GM12878 (cell line): ENCODE results near the gene PPP1R15A. TPM values are rescaled to one million over a fixed set of nuclear protein-coding genes. Genes with fewer than 3 reads are reported as not detected.

Experiments
- ATAC-seq: fragments of 200-7000 bp; cut with Tn5 transposase; 3 replicates; pipeline ENCODE4 v1.9.1; 2020; ENCODE audit warnings: mild to moderate bottlenecking, moderate library complexity
- BruUV-seq: library from RNA; stranded (reverse); fragments of 400-500 nt; replicated peaks from 2 replicates; lab custom pipeline; 2021; lab: Mats Ljungman, UMichigan
- CTCF ChIA-PET: fragments of 300-600 bp; sonication (Branson Sonifier 250); formaldehyde crosslinking; extraction: SDS; loops from one replicate; lab custom pipeline; 2021; ENCODE audit warnings: inconsistent platforms; lab: Yijun Ruan, JAX
- POLR2A ChIA-PET: fragments of 350-600 bp; formaldehyde crosslinking; extraction: SDS; loops from one replicate; lab custom pipeline; 2021; ENCODE audit warnings: inconsistent platforms; lab: Charles Lee
- RAD21 ChIA-PET: fragments of 300-600 bp; sonication (Branson Sonifier 250); formaldehyde crosslinking; loops from one replicate; lab custom pipeline; 2023; ENCODE audit warnings: antibody characterized with exemption; ENCODE audit not compliant: unreplicated experiment; lab: Charles Lee
- SMC1A ChIA-PET: fragments of 300-600 bp; sonication (Branson Sonifier 250); formaldehyde crosslinking; loops from one replicate; lab custom pipeline; 2023; ENCODE audit not compliant: unreplicated experiment, uncharacterized antibody; lab: Charles Lee
- DNase-seq: peaks from one replicate; pipeline ENCODE4 v3.0.0-alpha.2; 2011; ENCODE audit warnings: low read depth, low spot score
- FAIRE-seq: peaks from 3 replicates; lab custom pipeline; 2011; peaks lifted over from hg19 to GRCh38; lab: Jason Lieb, UNC
- H2AFZ ChIP-seq: 2 replicates; pipeline ENCODE4 v1.6.0; 2011; ENCODE audit warnings: low read depth, low read length, control low read depth; ENCODE audit not compliant: control insufficient read depth
- H3K27ac ChIP-seq: 2 replicates; pipeline ENCODE4 v1.5.1; 2011; ENCODE audit warnings: control low read depth; ENCODE audit not compliant: control insufficient read depth, insufficient read depth
- H3K27me3 ChIP-seq, 2 experiments: replicated peaks in 1 of 2; 2 replicates each; pipeline versions ENCODE4 v1.6.0 to v1.6.1; 2011; ENCODE audit warnings: low read length in 1 of 2; ENCODE audit not compliant: control insufficient read depth in 2 of 2, insufficient read depth in 2 of 2
- H3K36me3 ChIP-seq, 2 experiments: 2 replicates each; pipeline ENCODE4 v1.5.1; 2011; ENCODE audit warnings: low read length in 1 of 2; ENCODE audit not compliant: control insufficient read depth in 2 of 2, insufficient read depth in 2 of 2
- H3K4me1 ChIP-seq: 2 replicates; pipeline ENCODE4 v1.6.1; 2011; ENCODE audit warnings: mild to moderate bottlenecking, low read length, moderate library complexity, mixed read lengths; ENCODE audit not compliant: control insufficient read depth, insufficient read depth
- H3K4me2 ChIP-seq: 2 replicates; pipeline ENCODE4 v1.6.0; 2011; ENCODE audit warnings: control low read depth; ENCODE audit not compliant: control insufficient read depth, insufficient read depth
- H3K4me3 ChIP-seq: fragments of 200-600 bp; sonication (generic); 2 replicates; pipeline ENCODE4 v1.5.1; 2016
- H3K79me2 ChIP-seq: 2 replicates; pipeline ENCODE4 v1.6.0; 2011; ENCODE audit warnings: low read length; ENCODE audit not compliant: control insufficient read depth, insufficient read depth
- H3K9ac ChIP-seq: 2 replicates; pipeline ENCODE4 v1.8.0; 2011; ENCODE audit warnings: low read length, control low read depth, mixed read lengths; ENCODE audit not compliant: control insufficient read depth, insufficient read depth
- H3K9me3 ChIP-seq: replicated peaks from 3 replicates; pipeline ENCODE4 v1.5.1; 2011; ENCODE audit warnings: mild to moderate bottlenecking, low read length; ENCODE audit not compliant: control insufficient read depth, insufficient read depth
- H4K20me1 ChIP-seq: 2 replicates; pipeline ENCODE4 v1.6.0; 2011; ENCODE audit not compliant: control insufficient read depth, insufficient read depth
- ASH2L ChIP-seq: fragments of 300-600, 200-600 bp; sonication (generic); IDR thresholded peaks from 2 replicates; pipeline ENCODE4 v1.6.1; 2017; ENCODE audit warnings: low read depth, mild to moderate bottlenecking, borderline replicate concordance
- HCFC1 ChIP-seq: fragments of 150-350 bp; IDR thresholded peaks from 2 replicates; pipeline ENCODE4 v1.6.1; 2014; ENCODE audit warnings: low read length
- MXI1 ChIP-seq: fragments of 150-350 bp; IDR thresholded peaks from 2 replicates; pipeline ENCODE4 v1.6.1; 2011; ENCODE audit warnings: low read depth, mild to moderate bottlenecking, inconsistent platforms, low read length, improper control_type of control experiment
- POLR2AphosphoS2 ChIP-seq: IDR thresholded peaks from 2 replicates; pipeline ENCODE4 v1.6.1; 2011; ENCODE audit warnings: low read depth, mild to moderate bottlenecking, low read length, improper control_type of control experiment, moderate library complexity
- RAD21 ChIP-seq: IDR thresholded peaks from 2 replicates; pipeline ENCODE4 v1.6.1; 2011; ENCODE audit warnings: mild to moderate bottlenecking, low read depth, low read length, moderate library complexity; ENCODE audit not compliant: insufficient read depth
- RB1 ChIP-seq: fragments of 450-650 bp; formaldehyde crosslinking; IDR thresholded peaks from 2 replicates; pipeline ENCODE4 v1.6.1; 2017; ENCODE audit warnings: mild to moderate bottlenecking, borderline replicate concordance
- WGBS: methylation state at CpG from one replicate; pipeline ENCODE4 v1.1.6; 2016; ENCODE audit warnings: low lambda C conversion rate; ENCODE audit not compliant: insufficient replicate concordance, insufficient coverage; ENCODE audit errors: missing lambda C conversion rate; 5-methylcytosine and 5-hydroxymethylcytosine counted together
- in situ Hi-C: fragments of 300-500 bp; cut with MboI; formaldehyde crosslinking; loops from 9 replicates; pipeline ENCODE4 v1.14.3; 2018; ENCODE audit warnings: mixed read lengths
- intact Hi-C: fragments of 100-400 bp; cut with micrococcal nuclease; formaldehyde crosslinking; loops from one replicate; pipeline ENCODE4 v1.14.2; 2022; ENCODE audit not compliant: unreplicated experiment
- polyA plus RNA-seq, 11 experiments: library from polyadenylated mRNA; depleted of rRNA in 4 of 11; unstranded in 6 of 11; stranded (reverse) in 5 of 11; fragments of >200 nt; fragmentation: Nextera tagmentation in 4 of 11; fragmentation: Illumina TruSeq in 1 of 11; extraction: Ambion mirVana in 4 of 11; extraction: Trizol in 1 of 11; gene quantifications; 1 replicate in 1 of 11; 2 replicates in 10 of 11; pipeline versions ENCODE4 v1.2.1 to v1.2.3, GENCODE V29; 2011 to 2016; ENCODE audit warnings: inconsistent platforms in 2 of 11, missing spikeins in 2 of 11, low read depth in 1 of 11
- total RNA-seq, 4 experiments: library from RNA; depleted of rRNA in 3 of 4; stranded (reverse); fragments of >200 nt in 3 of 4; fragmentation: Illumina TruSeq in 1 of 4; extraction: Trizol in 1 of 4; gene quantifications; 2 replicates each; pipeline versions ENCODE4 v1.2.1 to v1.2.3, GENCODE V29; 2013 to 2021
- TF ChIP-seq, protein P1 (sequence below): IDR thresholded peaks from 2 replicates; pipeline ENCODE4 v1.6.1; 2012; ENCODE audit warnings: low read depth, low read length, improper control_type of control experiment

Gene PPP1R15A
- total and polyA plus RNA-seq, 10 of the 15 experiments (the other 5 are each of a cell fraction or from before 2014, with no cell fraction given), result 0.68 to 50.8 (median 27.7) TPM

- Histone ChIP-seq H3K4me3 (no peak overlapping the region), H3K4me1 (peaks cover 15% of the 10 kb centered on the region), H3K27me3 (no peaks in the 10 kb centered on the region), H4K20me1 (no peaks in the 10 kb centered on the region), H3K9ac (no peak overlapping the region), H2AFZ (no peak overlapping the region), H3K36me3 (no peaks in the 10 kb centered on the region), H3K27ac (no peak overlapping the region), H3K9me3 (no peaks in the 10 kb centered on the region), H3K79me2 (no peaks in the 10 kb centered on the region), H3K4me2 (no peak overlapping the region)
- ChIA-PET POLR2A (no interaction called here), SMC1A (interaction anchor here (1.9 kb wide), 1 partner anchor 37 kb away, joined by 8 read pairs; no protein-coding TSS in a partner anchor), RAD21 (interaction anchor here (0.9 to 2.1 kb wide), 2 partner anchors 37 to 67 kb away, joined by 4 to 6 read pairs; partner anchors contain the start of gene NUCB1), CTCF (interaction anchor here (1.1 to 6.5 kb wide), 5 partner anchors 9 to 45 kb away, joined by 3 to 36 read pairs (median 10); no protein-coding TSS in a partner anchor)
- no peak for ATAC-seq
- no peak for DNase-seq
- TF ChIP-seq HCFC1 (no peak), RB1 (no peak), POLR2AphosphoS2 (no peak), ASH2L (no peak), MXI1 (no peak), RAD21 (no peak)
- TF ChIP-seq, protein P1, sequence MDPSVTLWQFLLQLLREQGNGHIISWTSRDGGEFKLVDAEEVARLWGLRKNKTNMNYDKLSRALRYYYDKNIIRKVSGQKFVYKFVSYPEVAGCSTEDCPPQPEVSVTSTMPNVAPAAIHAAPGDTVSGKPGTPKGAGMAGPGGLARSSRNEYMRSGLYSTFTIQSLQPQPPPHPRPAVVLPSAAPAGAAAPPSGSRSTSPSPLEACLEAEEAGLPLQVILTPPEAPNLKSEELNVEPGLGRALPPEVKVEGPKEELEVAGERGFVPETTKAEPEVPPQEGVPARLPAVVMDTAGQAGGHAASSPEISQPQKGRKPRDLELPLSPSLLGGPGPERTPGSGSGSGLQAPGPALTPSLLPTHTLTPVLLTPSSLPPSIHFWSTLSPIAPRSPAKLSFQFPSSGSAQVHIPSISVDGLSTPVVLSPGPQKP, result no peak
- intact Hi-C loops, result no loop called here
- 42% methylated on average over 5 of the region's 5 CpGs for WGBS
- BruUV-seq, result no TSS peak
- no peak for FAIRE-seq
- in situ Hi-C loops, result no loop called here
Observed at GRCh38 chr19:48833049-48833448, 39.2 kb upstream of the PPP1R15A start.
